OCI-LY7 (cell line): ENCODE results near the gene TEX50. TPM values are rescaled to one million over a fixed set of nuclear protein-coding genes. Genes with fewer than 3 reads are reported as not detected.

Experiments
- BruUV-seq: library from RNA; stranded (reverse); fragments of 400-500 nt; replicated peaks from 2 replicates; lab custom pipeline; 2021; lab: Mats Ljungman, UMichigan
- CTCF ChIA-PET: fragments of 300-600 bp; sonication (Branson Sonifier 250); formaldehyde crosslinking; loops from one replicate; lab custom pipeline; 2022; ENCODE audit warnings: antibody characterized with exemption; ENCODE audit not compliant: unreplicated experiment; lab: Charles Lee
- POLR2A ChIA-PET: fragments of 300-600 bp; sonication (Branson Sonifier 250); formaldehyde crosslinking; loops from one replicate; lab custom pipeline; 2022; ENCODE audit warnings: antibody characterized with exemption; lab: Charles Lee
- DNase-seq: peaks from one replicate; pipeline ENCODE4 v3.0.0-alpha.2; 2015; ENCODE audit warnings: low spot score
- H2AFZ ChIP-seq: fragments of 200-600 bp; sonication (generic), shearing (Covaris generic); 2 replicates; pipeline ENCODE4 v1.6.1; 2014; ENCODE audit warnings: mild to moderate bottlenecking, antibody characterized with exemption, low read length, moderate library complexity
- H3K27ac ChIP-seq: fragments of 200-600 bp; sonication (generic); 2 replicates; pipeline ENCODE4 v1.5.1; 2014; ENCODE audit warnings: mixed run types, low read depth, mild to moderate bottlenecking, moderate library complexity, low read length, inconsistent platforms; ENCODE audit not compliant: poor library complexity, severe bottlenecking
- H3K36me3 ChIP-seq: fragments of 200-600 bp; sonication (generic); 2 replicates; pipeline ENCODE4 v1.6.1; 2014; ENCODE audit warnings: mild to moderate bottlenecking, antibody characterized with exemption, low read length, moderate library complexity, mixed read lengths; ENCODE audit not compliant: insufficient read depth
- H3K4me1 ChIP-seq: fragments of 200-600 bp; sonication (generic); 2 replicates; pipeline ENCODE4 v1.5.1; 2014; ENCODE audit warnings: mild to moderate bottlenecking, low read length; ENCODE audit not compliant: insufficient read depth, poor library complexity, severe bottlenecking
- H3K4me2 ChIP-seq: fragments of 200-600 bp; sonication (generic); 2 replicates; pipeline ENCODE4 v1.6.1; 2014; ENCODE audit warnings: mild to moderate bottlenecking, low read length
- H3K4me3 ChIP-seq: fragments of 200-600 bp; sonication (generic); 2 replicates; pipeline ENCODE4 v1.5.1; 2014; ENCODE audit warnings: mild to moderate bottlenecking, low read depth, low read length; ENCODE audit not compliant: poor library complexity, severe bottlenecking
- H3K79me2 ChIP-seq: fragments of 200-600 bp; sonication (generic); 2 replicates; pipeline ENCODE4 v1.6.1; 2016; ENCODE audit warnings: low read depth, mild to moderate bottlenecking, low read length, moderate library complexity, mixed read lengths; ENCODE audit not compliant: insufficient read depth
- H3K9me2 ChIP-seq: fragments of 200-600 bp; sonication (generic); 2 replicates; pipeline ENCODE4 v1.6.1; 2016; ENCODE audit warnings: mild to moderate bottlenecking, low read length, mixed read lengths; ENCODE audit not compliant: insufficient read depth
- H3K9me3 ChIP-seq: fragments of 200-600 bp; sonication (generic); 2 replicates; pipeline ENCODE4 v1.6.1; 2014; ENCODE audit warnings: mild to moderate bottlenecking, mixed run types, low read length, mixed read lengths
- H4K20me1 ChIP-seq: fragments of 200-600 bp; sonication (generic); 2 replicates; pipeline ENCODE4 v1.6.1; 2014; ENCODE audit warnings: mild to moderate bottlenecking, antibody characterized with exemption, low read length, moderate library complexity, mixed read lengths; ENCODE audit not compliant: insufficient read depth
- EZH2phosphoT487 ChIP-seq: fragments of 200-600 bp; sonication (generic); IDR thresholded peaks from 2 replicates; pipeline ENCODE4 v1.6.1; 2018; ENCODE audit warnings: low read depth, borderline replicate concordance, mild to moderate bottlenecking, mixed run types, antibody characterized with exemption, low read length, moderate library complexity, mixed read lengths
- intact Hi-C: fragments of 100-400 bp; cut with micrococcal nuclease; formaldehyde crosslinking; loops from one replicate; pipeline ENCODE4 v1.10.0; 2022; ENCODE audit not compliant: unreplicated experiment
- total RNA-seq, 2 experiments: library from RNA; depleted of rRNA in 1 of 2; stranded (reverse); fragments of >200 nt in 1 of 2; shearing (Covaris generic) in 1 of 2; gene quantifications; 2 replicates each; pipeline ENCODE4 v1.2.3, GENCODE V29; 2014 to 2022
- TF ChIP-seq, protein P1 (sequence below): fragments of 200-600 bp; sonication (generic); conservative IDR thresholded peaks from 2 replicates; pipeline ENCODE4 v1.5.1; 2014; ENCODE audit warnings: mild to moderate bottlenecking, antibody characterized with exemption, low read length, moderate library complexity, mixed read lengths

The TEX50 gene
- total RNA-seq, 2 experiments from 2014 or later, result not detected

DNA sequence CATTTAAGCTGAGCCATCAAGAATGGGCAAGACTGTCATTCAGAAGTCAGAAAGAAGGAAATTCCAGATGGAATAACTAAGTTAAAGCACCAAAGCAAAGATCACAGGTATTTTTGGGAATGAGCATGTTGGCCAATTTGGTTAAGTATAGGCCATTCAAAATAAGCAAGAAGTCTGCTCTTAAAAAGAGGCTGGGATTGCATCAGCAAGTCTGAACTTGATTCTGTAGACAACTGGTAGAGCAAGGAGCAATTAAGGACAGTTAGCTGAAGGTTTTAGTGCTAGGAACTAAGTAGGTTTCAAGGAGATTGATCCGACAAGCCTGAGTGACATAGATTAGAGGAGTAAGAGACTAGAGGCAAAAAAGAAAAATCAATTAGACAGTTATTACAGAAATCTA is 26.1 kb downstream of the TEX50 start:
- ChIA-PET CTCF (no interaction called here), POLR2A (no interaction called here)
- Histone ChIP-seq H3K4me3 (no peak overlapping the region), H4K20me1 (no peaks in the 10 kb centered on the region), H3K9me2 (no peaks in the 10 kb centered on the region), H3K36me3 (no peaks in the 10 kb centered on the region), H3K79me2 (no peaks in the 10 kb centered on the region), H3K9me3 (no peaks in the 10 kb centered on the region), H3K27ac (no peak overlapping the region), H3K4me1 (no peaks in the 10 kb centered on the region), H2AFZ (no peak overlapping the region), H3K4me2 (no peak overlapping the region)
- intact Hi-C loops, result no loop called here
- TF ChIP-seq, protein P1, sequence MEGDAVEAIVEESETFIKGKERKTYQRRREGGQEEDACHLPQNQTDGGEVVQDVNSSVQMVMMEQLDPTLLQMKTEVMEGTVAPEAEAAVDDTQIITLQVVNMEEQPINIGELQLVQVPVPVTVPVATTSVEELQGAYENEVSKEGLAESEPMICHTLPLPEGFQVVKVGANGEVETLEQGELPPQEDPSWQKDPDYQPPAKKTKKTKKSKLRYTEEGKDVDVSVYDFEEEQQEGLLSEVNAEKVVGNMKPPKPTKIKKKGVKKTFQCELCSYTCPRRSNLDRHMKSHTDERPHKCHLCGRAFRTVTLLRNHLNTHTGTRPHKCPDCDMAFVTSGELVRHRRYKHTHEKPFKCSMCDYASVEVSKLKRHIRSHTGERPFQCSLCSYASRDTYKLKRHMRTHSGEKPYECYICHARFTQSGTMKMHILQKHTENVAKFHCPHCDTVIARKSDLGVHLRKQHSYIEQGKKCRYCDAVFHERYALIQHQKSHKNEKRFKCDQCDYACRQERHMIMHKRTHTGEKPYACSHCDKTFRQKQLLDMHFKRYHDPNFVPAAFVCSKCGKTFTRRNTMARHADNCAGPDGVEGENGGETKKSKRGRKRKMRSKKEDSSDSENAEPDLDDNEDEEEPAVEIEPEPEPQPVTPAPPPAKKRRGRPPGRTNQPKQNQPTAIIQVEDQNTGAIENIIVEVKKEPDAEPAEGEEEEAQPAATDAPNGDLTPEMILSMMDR, result no peak
- TF ChIP-seq EZH2phosphoT487, result no peak
- DNase-seq, result no peak
- no TSS peak for BruUV-seq

DNA sequence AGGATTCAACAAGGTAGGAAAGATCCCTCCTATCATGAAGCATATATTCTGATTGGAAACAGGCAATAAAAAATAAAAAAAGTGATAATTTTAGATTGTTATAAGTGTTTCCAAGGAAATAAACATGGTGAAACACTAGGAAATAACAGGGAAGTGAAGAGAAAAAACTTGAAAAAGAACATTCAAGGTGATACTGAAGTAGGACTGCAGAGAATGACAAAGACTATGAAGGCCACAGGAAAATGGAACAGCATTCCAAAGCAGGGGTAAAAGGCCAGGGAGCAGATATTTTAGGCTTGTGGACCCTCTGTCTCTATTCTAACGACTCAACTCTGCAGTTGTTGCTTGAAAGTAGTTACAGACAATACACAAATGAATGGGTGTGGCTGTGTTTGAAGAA is 26.6 kb downstream of the TEX50 start:
- no peaks in the 10 kb centered on the region for H3K4me1 ChIP-seq
- no peak overlapping the region for H3K27ac ChIP-seq
- POLR2A ChIA-PET, result no interaction called here
- CTCF ChIA-PET, result no interaction called here
- H4K20me1 ChIP-seq, result no peaks in the 10 kb centered on the region
- H3K4me3 ChIP-seq, result no peak overlapping the region
- TF ChIP-seq, protein P1, result no peak
- TF ChIP-seq EZH2phosphoT487, result no peak
- intact Hi-C loops, result no loop called here
- H3K36me3 ChIP-seq, result no peaks in the 10 kb centered on the region
- BruUV-seq, result no TSS peak
- no peaks in the 10 kb centered on the region for H3K9me2 ChIP-seq
- H2AFZ ChIP-seq, result no peak overlapping the region
- no peak overlapping the region for H3K4me2 ChIP-seq
- DNase-seq, result no peak
- H3K9me3 ChIP-seq, result no peaks in the 10 kb centered on the region
- no peaks in the 10 kb centered on the region for H3K79me2 ChIP-seq

DNA sequence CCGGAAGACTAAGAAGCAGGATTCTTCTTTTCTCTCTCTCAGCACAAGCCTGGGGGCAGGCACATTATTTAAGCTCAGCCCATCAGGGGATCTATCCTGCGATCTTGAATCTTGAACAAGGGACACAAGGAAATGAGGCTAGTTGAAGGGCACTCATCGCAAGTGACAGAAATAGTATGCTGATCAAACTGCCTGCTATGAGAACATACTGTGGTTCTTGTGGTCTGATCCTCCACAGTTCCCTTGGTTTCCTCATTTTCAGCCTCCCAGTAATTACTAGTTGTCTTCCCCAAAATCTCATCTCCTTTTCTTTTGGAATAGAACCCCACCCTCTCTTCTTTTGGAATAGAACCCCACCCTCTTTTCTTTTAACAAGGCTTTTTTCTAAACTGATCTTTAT is 28.0 kb downstream of the TEX50 start:
- POLR2A ChIA-PET, result no interaction called here

More for the DNA sequence above, 28.0 kb downstream of the TEX50 start:
- Histone ChIP-seq H3K4me2 (no peak overlapping the region), H3K4me1 (no peaks in the 10 kb centered on the region), H3K27ac (no peak overlapping the region), H3K9me2 (no peaks in the 10 kb centered on the region), H3K79me2 (no peaks in the 10 kb centered on the region), H2AFZ (no peak overlapping the region), H4K20me1 (no peaks in the 10 kb centered on the region), H3K4me3 (no peak overlapping the region), H3K9me3 (no peaks in the 10 kb centered on the region), H3K36me3 (no peaks in the 10 kb centered on the region)
- intact Hi-C loops, result no loop called here
- TF ChIP-seq, protein P1, result no peak
- no peak for TF ChIP-seq EZH2phosphoT487
- no peak for DNase-seq
- CTCF ChIA-PET, result no interaction called here
- BruUV-seq, result no TSS peak
